K562 (cell line): ENCODE results near the gene RNASE8. TPM values are rescaled to one million over a fixed set of nuclear protein-coding genes. Genes with fewer than 3 reads are reported as not detected.

Experiments
- ATAC-seq: fragments of 200-7000 bp; cut with Tn5 transposase; 3 replicates; pipeline ENCODE4 v1.9.1; 2020; ENCODE audit warnings: moderate library complexity
- BruUV-seq: library from RNA; stranded (reverse); fragments of 400-500 nt; replicated peaks from 2 replicates; lab custom pipeline; 2021; lab: Mats Ljungman, UMichigan
- CTCF ChIA-PET: fragments of 300-600 bp; formaldehyde crosslinking; extraction: SDS; loops from one replicate; lab custom pipeline; 2021; ENCODE audit warnings: low intra/inter-chr PET ratio; lab: Yijun Ruan, JAX
- POLR2A ChIA-PET: fragments of 300-600, 350-650 bp; sonication (Branson Sonifier 250); formaldehyde crosslinking; extraction: SDS; loops from one replicate; lab custom pipeline; 2021; ENCODE audit warnings: antibody characterized with exemption, inconsistent platforms; lab: Yijun Ruan, JAX
- DNase-seq, 4 experiments: peaks; one replicate each; pipeline versions ENCODE4 v3.0.0 to v3.0.0-alpha.2; 2011 to 2018; ENCODE audit warnings: low spot score in 3 of 4, mixed read lengths in 3 of 4; ENCODE audit errors: extremely low read depth in 1 of 4
- FAIRE-seq: peaks from 2 replicates; lab custom pipeline; 2011; peaks lifted over from hg19 to GRCh38; lab: Jason Lieb, UNC
- H2AFZ ChIP-seq: 2 replicates; pipeline ENCODE4 v1.6.0; 2011; ENCODE audit warnings: low read depth, low read length, control low read depth, inconsistent platforms
- H3K27ac ChIP-seq: fragments of 200-600 bp; 3 replicates; pipeline ENCODE4 v1.8.0; 2011; ENCODE audit warnings: low read depth, mild to moderate bottlenecking, control low read depth, inconsistent platforms, low read length, moderate library complexity, mixed read lengths; ENCODE audit errors: extremely low read depth
- H3K27me3 ChIP-seq, 2 experiments: fragments of 300-600 bp in 1 of 2; 2 replicates in 1 of 2; 3 replicates in 1 of 2; pipeline versions ENCODE4 v1.6.0 to v1.8.0; 2011; ENCODE audit warnings: inconsistent platforms in 2 of 2, low read length in 2 of 2, mild to moderate bottlenecking in 1 of 2, mixed read lengths in 1 of 2, moderate library complexity in 1 of 2; ENCODE audit not compliant: control insufficient read depth in 2 of 2, insufficient read depth in 2 of 2
- H3K36me3 ChIP-seq: fragments of 300-600 bp; 3 replicates; pipeline ENCODE4 v1.8.0; 2011; ENCODE audit warnings: mild to moderate bottlenecking, low read length, inconsistent platforms; ENCODE audit not compliant: control insufficient read depth, insufficient read depth
- H3K4me1 ChIP-seq, 2 experiments: fragments of 200-600 bp in 1 of 2; replicated peaks in 1 of 2; 2 replicates in 1 of 2; 3 replicates in 1 of 2; pipeline versions ENCODE4 v1.5.1 to v1.8.0; 2011; ENCODE audit warnings: inconsistent platforms in 2 of 2, low read length in 2 of 2, mild to moderate bottlenecking in 1 of 2, mixed read lengths in 1 of 2, moderate library complexity in 1 of 2; ENCODE audit not compliant: control insufficient read depth in 2 of 2, insufficient read depth in 2 of 2
- H3K4me2 ChIP-seq: 2 replicates; pipeline ENCODE4 v1.6.1; 2011; ENCODE audit warnings: low read length, control low read depth, inconsistent platforms, mixed read lengths; ENCODE audit not compliant: insufficient read depth
- H3K4me3 ChIP-seq: fragments of 200-600 bp; sonication (generic), shearing (Covaris generic); 2 replicates; pipeline ENCODE4 v1.5.1; 2016; ENCODE audit warnings: control low read depth, inconsistent platforms
- H3K79me2 ChIP-seq: fragments of 200-600 bp; 3 replicates; pipeline ENCODE4 v1.8.0; 2011; ENCODE audit warnings: low read length, inconsistent platforms; ENCODE audit not compliant: control insufficient read depth, insufficient read depth
- H3K9ac ChIP-seq, 2 experiments: 2 replicates each; pipeline versions ENCODE4 v1.6.0 to v1.6.1; 2011; ENCODE audit warnings: low read depth in 2 of 2, low read length in 2 of 2, control low read depth in 1 of 2, inconsistent platforms in 1 of 2, mild to moderate bottlenecking in 1 of 2, mixed read lengths in 1 of 2; ENCODE audit not compliant: insufficient read depth in 1 of 2
- H3K9me1 ChIP-seq: one replicate; pipeline ENCODE4 v1.6.0; 2011; ENCODE audit warnings: inconsistent platforms, mild to moderate bottlenecking, low read length, moderate library complexity; ENCODE audit not compliant: control insufficient read depth, insufficient read depth
- H3K9me3 ChIP-seq: replicated peaks from 2 replicates; pipeline ENCODE4 v1.5.1; 2011; ENCODE audit warnings: low read depth, low read length, inconsistent platforms; ENCODE audit not compliant: control insufficient read depth, insufficient read depth
- H4K20me1 ChIP-seq: replicated peaks from 2 replicates; pipeline ENCODE4 v1.6.1; 2011; ENCODE audit warnings: low read length, inconsistent platforms, mixed read lengths; ENCODE audit not compliant: control insufficient read depth, insufficient read depth
- DIDO1 ChIP-seq: fragments of 450-650 bp; IDR thresholded peaks from 2 replicates; pipeline ENCODE4 v1.6.1; 2016; ENCODE audit warnings: low read depth, missing biosample characterization, missing genetic modification characterization
- DMBX1 ChIP-seq: fragments of 250-450 bp; sonication (Bioruptor Pico); IDR thresholded peaks from 2 replicates; pipeline ENCODE4 v1.8.0; 2022; ENCODE audit warnings: inconsistent platforms, mild to moderate bottlenecking, moderate library complexity, borderline replicate concordance
- FOSL1 ChIP-seq: fragments of 200-800 bp; sonication (Bioruptor generic); conservative IDR thresholded peaks from 2 replicates; pipeline ENCODE4 v1.6.1; 2016; ENCODE audit warnings: missing genetic modification characterization, missing compliant biosample characterization
- GABPA ChIP-seq: fragments of 200-800 bp; sonication (Bioruptor generic); conservative IDR thresholded peaks from 2 replicates; pipeline ENCODE4 v1.6.1; 2016; ENCODE audit warnings: low read depth, missing genetic modification characterization, missing compliant biosample characterization
- GABPB2 ChIP-seq: fragments of 250-450 bp; sonication (Bioruptor Pico); conservative IDR thresholded peaks from 2 replicates; pipeline ENCODE4 v1.5.1; 2021; ENCODE audit warnings: mild to moderate bottlenecking
- HDAC1 ChIP-seq, 2 experiments: fragments of 450-650 bp; IDR thresholded peaks; 2 replicates each; pipeline ENCODE4 v1.6.1; 2016 to 2017; ENCODE audit warnings: inconsistent platforms in 1 of 2, mild to moderate bottlenecking in 1 of 2, moderate library complexity in 1 of 2
- HDAC8 ChIP-seq: fragments of 450-650 bp; IDR thresholded peaks from 2 replicates; pipeline ENCODE4 v1.6.1; 2016; ENCODE audit warnings: mild to moderate bottlenecking, missing genetic modification characterization, moderate library complexity, missing compliant biosample characterization
- MTA1 ChIP-seq: fragments of 450-650 bp; IDR thresholded peaks from 2 replicates; pipeline ENCODE4 v1.6.1; 2017; ENCODE audit warnings: borderline replicate concordance
- TCF3 ChIP-seq: sonication (generic); formaldehyde crosslinking; IDR thresholded peaks from 2 replicates; pipeline ENCODE4 v1.4.0; 2020; ENCODE audit warnings: mild to moderate bottlenecking, missing genetic modification reagents
- U2AF2 ChIP-seq: fragments of 200-400 bp; formaldehyde crosslinking; optimal IDR thresholded peaks from 2 replicates; pipeline ENCODE3; 2017; ENCODE audit warnings: low read depth, mild to moderate bottlenecking, low read length
- ZBTB43 ChIP-seq: sonication (generic); formaldehyde crosslinking; IDR thresholded peaks from 2 replicates; pipeline ENCODE4 v1.8.0; 2023; ENCODE audit warnings: mild to moderate bottlenecking, missing genetic modification reagents
- ZKSCAN3 ChIP-seq: fragments of 250-450 bp; sonication (Bioruptor Pico); IDR thresholded peaks from 2 replicates; pipeline ENCODE4 v1.4.0; 2020
- ZNF121 ChIP-seq: sonication (generic); formaldehyde crosslinking; conservative IDR thresholded peaks from 2 replicates; pipeline ENCODE4 v1.8.0; 2022; ENCODE audit warnings: missing genetic modification reagents
- ZNF232 ChIP-seq: sonication (generic); formaldehyde crosslinking; IDR thresholded peaks from 2 replicates; pipeline ENCODE4 v1.8.0; 2022; ENCODE audit warnings: mild to moderate bottlenecking, missing genetic modification reagents
- ZNF436 ChIP-seq: fragments of 250-450, 450-650 bp; sonication (Bioruptor Pico); formaldehyde crosslinking; IDR thresholded peaks from 2 replicates; pipeline ENCODE4 v1.7.0; 2020; ENCODE audit warnings: mild to moderate bottlenecking
- ZNF75A ChIP-seq: fragments of 450-650 bp; formaldehyde crosslinking; IDR thresholded peaks from 2 replicates; pipeline ENCODE4 v1.4.0; 2020; ENCODE audit warnings: mild to moderate bottlenecking
- WGBS: fragments of 100-300 bp; shearing (Covaris generic); methylation state at CpG from one replicate; pipeline ENCODE4 v1.1.6; 2016; ENCODE audit warnings: low coverage, mixed read lengths; ENCODE audit not compliant: insufficient coverage; ENCODE audit errors: missing lambda C conversion rate; 5-methylcytosine and 5-hydroxymethylcytosine counted together
- in situ Hi-C: fragments of 300-500 bp; cut with MboI; formaldehyde crosslinking; loops from 4 replicates; pipeline ENCODE4 v1.15.0; 2018; ENCODE audit warnings: inconsistent platforms, mixed read lengths
- intact Hi-C: fragments of 100-400 bp; cut with micrococcal nuclease; formaldehyde crosslinking; loops from 2 replicates; pipeline ENCODE4 v1.14.2; 2022
- polyA plus RNA-seq, 8 experiments: library from polyadenylated mRNA; depleted of rRNA in 4 of 8; stranded (reverse) in 5 of 8; unstranded in 3 of 8; fragments of >200 nt; fragmentation: Nextera tagmentation in 2 of 8; fragmentation: Illumina TruSeq in 1 of 8; extraction: Ambion mirVana in 2 of 8; extraction: Trizol in 1 of 8; gene quantifications; 2 replicates each; pipeline versions ENCODE4 v1.2.1 to v1.2.3, GENCODE V29; 2011 to 2014; ENCODE audit warnings: inconsistent platforms in 1 of 8, missing spikeins in 1 of 8
- total RNA-seq, 7 experiments: library from RNA; depleted of rRNA in 6 of 7; stranded (reverse); fragments of >200 nt in 6 of 7; fragmentation: Illumina TruSeq in 2 of 7; extraction: Trizol in 2 of 7; gene quantifications; 2 replicates each; pipeline versions ENCODE4 v1.2.1 to v1.2.3, GENCODE V29; 2011 to 2021; ENCODE audit warnings: low replicate concordance in 1 of 7
- TF ChIP-seq, protein P1 (sequence below): sonication (generic); formaldehyde crosslinking; IDR thresholded peaks from 2 replicates; pipeline ENCODE4 v1.8.0; 2022; ENCODE audit warnings: missing genetic modification reagents, mild to moderate bottlenecking, moderate library complexity, borderline replicate concordance
- TF ChIP-seq, protein P2 (sequence below): fragments of 450-650 bp; IDR thresholded peaks from 2 replicates; pipeline ENCODE4 v1.6.1; 2014; ENCODE audit warnings: low read depth, mild to moderate bottlenecking, moderate library complexity, borderline replicate concordance

RNASE8 gene
- total and polyA plus RNA-seq, 9 of the 15 experiments (the other 6 are each of a cell fraction or from before 2014, with no cell fraction given): not detected

DNA sequence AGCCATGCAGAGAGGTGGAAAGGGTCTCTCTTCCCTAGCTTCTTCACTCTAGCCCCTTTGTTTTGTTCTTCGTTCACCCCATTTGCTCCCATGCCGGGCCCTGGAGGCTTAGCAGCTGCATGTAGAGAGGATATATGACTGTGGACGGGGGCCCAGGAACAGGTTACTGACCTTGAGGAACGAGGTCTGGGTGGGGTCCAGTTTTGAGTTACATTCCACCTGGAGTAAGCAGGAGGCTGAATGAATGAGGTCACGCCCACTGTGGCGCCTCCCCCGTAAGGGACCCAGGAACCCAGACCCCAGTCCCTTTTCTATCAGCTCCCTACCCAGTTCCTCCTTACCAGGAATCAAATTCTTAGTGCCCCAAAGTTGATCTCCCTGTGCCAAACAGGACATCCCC is 39.3 kb upstream of the RNASE8 start:
- H2AFZ ChIP-seq: no peak overlapping the region
- no TSS peak for BruUV-seq
- in situ Hi-C loops (no loop called here), intact Hi-C loops (no loop called here)
- H3K27ac ChIP-seq: no peak overlapping the region
- H3K79me2 ChIP-seq: peaks cover 5% of the 10 kb centered on the region; the same call in 1 of the 3 replicates
- POLR2A ChIA-PET: interaction anchor here (0.8 to 1.2 kb wide), 4 partner anchors 18 to 23 kb away, joined by 3 to 4 read pairs (median 4); no protein-coding TSS in a partner anchor
- FAIRE-seq (no peak), DNase-seq (no peak), ATAC-seq (no peak)
- H3K4me1 ChIP-seq: peaks cover 5 to 17% of the 10 kb centered on the region in 2 experiments; a peak in 3 of 5 replicates
- no peaks in the 10 kb centered on the region for H3K9me1 ChIP-seq
- H3K36me3 ChIP-seq: peaks cover 37% of the 10 kb centered on the region; the same call in 1 of the 3 replicates
- no peaks in the 10 kb centered on the region for H4K20me1 ChIP-seq
- CTCF ChIA-PET: interaction anchor here (1.1 kb wide), 1 partner anchor 22 kb away, joined by 3 read pairs; no protein-coding TSS in a partner anchor
- WGBS: 74% methylated on average over 7 of the region's 7 CpGs
- H3K27me3 ChIP-seq: no peaks in the 10 kb centered on the region
- no peak overlapping the region for H3K4me2 ChIP-seq
- H3K9me3 ChIP-seq: no peaks in the 10 kb centered on the region
- no peak overlapping the region for H3K9ac ChIP-seq
- H3K4me3 ChIP-seq: no peak overlapping the region
- TF ChIP-seq U2AF2 (no peak), DIDO1 (no peak), ZNF121 (CRISPR knock-in tag) (no peak), ZNF436 (CRISPR knock-in tag) (no peak), DMBX1 (CRISPR knock-in tag) (no peak), HDAC1 (IDR thresholded peaks at IDR 0.05) (no peak), HDAC8 (tag) (no peak), ZNF75A (CRISPR knock-in tag) (no peak), ZKSCAN3 (CRISPR knock-in tag) (no peak), TCF3 (CRISPR knock-in tag) (no peak), GABPA (tag) (no peak), ZBTB43 (CRISPR knock-in tag) (no peak), FOSL1 (tag) (no peak), MTA1 (no peak), ZNF232 (CRISPR knock-in tag) (no peak), GABPB2 (no peak)
- TF ChIP-seq, protein P1, sequence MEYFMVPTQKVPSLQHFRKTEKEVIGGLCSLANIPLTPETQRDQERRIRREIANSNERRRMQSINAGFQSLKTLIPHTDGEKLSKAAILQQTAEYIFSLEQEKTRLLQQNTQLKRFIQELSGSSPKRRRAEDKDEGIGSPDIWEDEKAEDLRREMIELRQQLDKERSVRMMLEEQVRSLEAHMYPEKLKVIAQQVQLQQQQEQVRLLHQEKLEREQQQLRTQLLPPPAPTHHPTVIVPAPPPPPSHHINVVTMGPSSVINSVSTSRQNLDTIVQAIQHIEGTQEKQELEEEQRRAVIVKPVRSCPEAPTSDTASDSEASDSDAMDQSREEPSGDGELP (CRISPR knock-in tag): no peak
- TF ChIP-seq, protein P2, sequence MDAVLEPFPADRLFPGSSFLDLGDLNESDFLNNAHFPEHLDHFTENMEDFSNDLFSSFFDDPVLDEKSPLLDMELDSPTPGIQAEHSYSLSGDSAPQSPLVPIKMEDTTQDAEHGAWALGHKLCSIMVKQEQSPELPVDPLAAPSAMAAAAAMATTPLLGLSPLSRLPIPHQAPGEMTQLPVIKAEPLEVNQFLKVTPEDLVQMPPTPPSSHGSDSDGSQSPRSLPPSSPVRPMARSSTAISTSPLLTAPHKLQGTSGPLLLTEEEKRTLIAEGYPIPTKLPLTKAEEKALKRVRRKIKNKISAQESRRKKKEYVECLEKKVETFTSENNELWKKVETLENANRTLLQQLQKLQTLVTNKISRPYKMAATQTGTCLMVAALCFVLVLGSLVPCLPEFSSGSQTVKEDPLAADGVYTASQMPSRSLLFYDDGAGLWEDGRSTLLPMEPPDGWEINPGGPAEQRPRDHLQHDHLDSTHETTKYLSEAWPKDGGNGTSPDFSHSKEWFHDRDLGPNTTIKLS: no peak
